ENCODE results near the gene TENM4.

The TENM4 gene

GRCh38 chr11:78941226-78941851, 499.5 kb downstream of the TENM4 start:
- TF ChIP-seq POLR2AphosphoS5 (IDR thresholded peaks at IDR 0.05; ENCODE audit: low read depth, low read length) (no peak), REST (IDR thresholded peaks at IDR 0.05; ENCODE audit: insufficient read depth in 1 of 2, low read depth in 2 of 2, low read length in 2 of 2) (no peak), FOXP2 (optimal IDR thresholded peaks at IDR 0.05; ENCODE audit: borderline replicate concordance, extremely low read depth, extremely low read length, insufficient read depth) (no peak), SIN3A (IDR thresholded peaks at IDR 0.05; ENCODE audit: borderline replicate concordance, insufficient read depth, low read length) (no peak), TAF1 (IDR thresholded peaks at IDR 0.05; ENCODE audit: borderline replicate concordance, insufficient read depth, low read length) (no peak)

DNA sequence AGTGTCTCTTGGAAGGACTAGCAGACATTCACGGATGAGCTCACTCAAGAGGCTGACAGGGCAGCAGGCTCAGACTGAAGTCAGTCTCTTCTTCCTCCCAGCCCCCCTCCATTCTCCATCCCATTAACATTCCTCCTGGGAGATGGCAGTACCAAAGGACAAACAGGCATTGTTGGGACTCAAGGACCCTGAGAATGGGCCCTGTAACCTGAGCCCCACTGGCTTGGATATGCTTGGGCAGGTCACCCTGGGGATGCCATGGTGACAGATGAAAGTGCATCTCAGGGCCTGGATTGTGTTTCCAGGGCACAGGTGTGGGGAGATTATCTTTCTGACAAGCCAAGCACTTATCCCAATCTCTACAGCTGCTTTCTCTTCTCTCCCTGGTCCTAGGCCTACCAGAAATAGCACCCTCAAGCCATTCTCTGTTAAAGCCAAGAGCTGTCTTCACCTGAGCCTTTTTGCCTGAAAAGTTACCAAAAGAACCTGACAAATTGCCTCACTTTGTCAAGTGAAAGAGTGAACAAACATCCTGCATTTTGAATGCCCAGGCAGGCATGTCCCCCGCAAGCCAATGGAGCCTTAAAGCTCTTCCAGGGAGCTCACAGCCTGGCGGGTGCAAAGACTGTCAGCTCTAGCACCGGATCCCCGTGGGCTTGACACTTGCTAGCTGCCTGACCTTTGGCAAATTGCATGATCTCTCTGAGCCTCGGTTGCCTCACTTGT, 500.2 kb downstream of the TENM4 start:
- TF ChIP-seq SIN3A (IDR thresholded peaks at IDR 0.05; ENCODE audit: borderline replicate concordance, insufficient read depth, low read length) (no peak), POLR2AphosphoS5 (IDR thresholded peaks at IDR 0.05; ENCODE audit: low read depth, low read length) (no peak), TAF1 (IDR thresholded peaks at IDR 0.05; ENCODE audit: borderline replicate concordance, insufficient read depth, low read length) (no peak), FOXP2 (optimal IDR thresholded peaks at IDR 0.05; ENCODE audit: borderline replicate concordance, extremely low read depth, extremely low read length, insufficient read depth) (no peak), REST (IDR thresholded peaks at IDR 0.05; ENCODE audit: insufficient read depth in 1 of 2, low read depth in 2 of 2, low read length in 2 of 2) (no peak)

DNA sequence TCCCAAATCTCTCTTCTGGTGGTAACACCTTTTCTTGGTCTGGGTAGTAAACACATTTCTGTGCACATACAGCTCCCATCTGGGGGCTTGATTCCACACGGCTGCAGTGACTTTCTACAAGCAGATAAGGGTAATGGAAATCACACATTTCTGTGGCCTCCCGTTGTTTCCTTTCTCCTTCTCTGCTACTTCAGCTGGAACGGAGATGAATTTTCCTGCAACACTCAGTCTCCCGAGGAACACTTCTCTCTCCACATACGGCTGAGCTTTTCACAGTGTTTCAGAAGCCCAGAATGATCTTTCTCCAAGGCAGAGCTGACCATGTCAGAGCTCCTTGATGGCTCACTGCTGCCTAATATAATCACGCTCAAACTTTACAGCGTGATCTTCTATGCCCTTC, 501.9 kb downstream of the TENM4 start:
- TF ChIP-seq REST (IDR thresholded peaks at IDR 0.05; ENCODE audit: insufficient read depth in 1 of 2, low read depth in 2 of 2, low read length in 2 of 2): no peak
- no peak for TF ChIP-seq TAF1 (IDR thresholded peaks at IDR 0.05; ENCODE audit: borderline replicate concordance, insufficient read depth, low read length)
- no peak for TF ChIP-seq FOXP2 (optimal IDR thresholded peaks at IDR 0.05; ENCODE audit: borderline replicate concordance, extremely low read depth, extremely low read length, insufficient read depth)
- TF ChIP-seq POLR2AphosphoS5 (IDR thresholded peaks at IDR 0.05; ENCODE audit: low read depth, low read length): no peak
- no peak for TF ChIP-seq SIN3A (IDR thresholded peaks at IDR 0.05; ENCODE audit: borderline replicate concordance, insufficient read depth, low read length)

DNA sequence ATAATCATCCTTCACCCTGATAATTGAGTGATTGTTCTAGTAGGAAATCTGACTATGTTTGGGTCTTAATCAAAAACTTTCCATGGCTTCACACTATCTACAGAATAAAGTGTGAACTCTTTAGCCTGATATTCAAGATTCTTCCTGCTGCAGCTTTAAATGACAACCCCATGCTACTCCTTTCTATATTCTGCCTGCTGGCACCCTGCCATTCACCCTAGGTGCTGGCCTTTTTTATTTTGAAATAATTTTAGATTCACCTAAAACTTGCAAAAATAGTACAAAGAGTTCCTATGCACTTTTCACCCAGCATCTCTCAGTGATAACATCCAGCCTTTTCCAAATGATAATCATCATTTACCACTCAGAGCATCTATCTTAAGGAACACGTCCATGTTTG, 502.8 kb downstream of the TENM4 start:
- TF ChIP-seq TAF1 (IDR thresholded peaks at IDR 0.05; ENCODE audit: borderline replicate concordance, insufficient read depth, low read length) (no peak), FOXP2 (optimal IDR thresholded peaks at IDR 0.05; ENCODE audit: borderline replicate concordance, extremely low read depth, extremely low read length, insufficient read depth) (no peak), REST (IDR thresholded peaks at IDR 0.05; ENCODE audit: insufficient read depth in 1 of 2, low read depth in 2 of 2, low read length in 2 of 2) (no peak), POLR2AphosphoS5 (IDR thresholded peaks at IDR 0.05; ENCODE audit: low read depth, low read length) (no peak), SIN3A (IDR thresholded peaks at IDR 0.05; ENCODE audit: borderline replicate concordance, insufficient read depth, low read length) (no peak)
